Measurements from ENCODE around the gene PLXNA2. TPM values are rescaled to one million over a fixed set of nuclear protein-coding genes. Genes with fewer than 3 reads are reported as not detected.

Gene PLXNA2
- total and polyA plus RNA-seq, 2 of the 8 experiments (the other 6 are each of a cell fraction or from before 2014, with no cell fraction given), result 0.33 to 1.5 TPM

- H3K56ac ChIP-seq (replicated peaks; ENCODE audit: insufficient read length, low read depth, low read length), result no peak overlapping the region
- H3K4me1 ChIP-seq (replicated peaks in 1 of 4; ENCODE audit: control insufficient read depth in 3 of 4, insufficient read depth in 4 of 4, low read length in 3 of 4), result peaks cover 0 to 16% (median 6%) of the 10 kb centered on the region in 4 experiments; a peak in 4 of 7 replicates
- peaks cover 8% of the 10 kb centered on the region; the same call in 1 of the 2 replicates for H3K23me2 ChIP-seq (ENCODE audit: low read depth, low read length)
- H2BK20ac ChIP-seq (ENCODE audit: low read length), result no peak overlapping the region
- H2AK5ac ChIP-seq (ENCODE audit: low read depth, low read length), result no peak overlapping the region
- H3K9me3 ChIP-seq (ENCODE audit: insufficient read depth in 2 of 2, low read depth in 1 of 2, low read length in 1 of 2), result no peaks in the 10 kb centered on the region
- no peaks in the 10 kb centered on the region for H3K27me3 ChIP-seq (replicated peaks in 1 of 4; ENCODE audit: control insufficient read depth in 3 of 4, extremely low read depth in 1 of 4, insufficient read depth in 3 of 4, low read length in 3 of 4)
- no peak overlapping the region for H3K9ac ChIP-seq (replicated peaks in 1 of 4; ENCODE audit: extremely low read depth in 1 of 4, low read depth in 3 of 4, low read length in 3 of 4)
- DNase-seq (ENCODE audit: low read depth in 1 of 2, low spot score in 2 of 2) (no peak), FAIRE-seq (no peak)
- no peaks in the 10 kb centered on the region for H3K36me3 ChIP-seq (ENCODE audit: control insufficient read depth in 2 of 4, insufficient read depth in 4 of 4, low read length in 3 of 4)
- ChIA-PET POLR2A (ENCODE audit: partially characterized antibody) (no interaction called here), CTCF (ENCODE audit: partially characterized antibody) (interaction anchor here (0.9 to 9.6 kb wide), 9 partner anchors 9 to 97 kb away, joined by 3 to 82 read pairs (median 3); no protein-coding TSS in a partner anchor)
- H3K79me1 ChIP-seq (ENCODE audit: low read depth, low read length), result no peaks in the 10 kb centered on the region
- no peak overlapping the region for H3K18ac ChIP-seq (ENCODE audit: extremely low read depth, low read length)
- H4K20me1 ChIP-seq (replicated peaks in 1 of 2; ENCODE audit: control insufficient read depth in 1 of 2, insufficient read depth in 2 of 2, low read length in 2 of 2), result peaks cover 0 to 6% of the 10 kb centered on the region in 2 experiments
- no peak overlapping the region for H3K14ac ChIP-seq (ENCODE audit: insufficient read length)
- H4K91ac ChIP-seq (replicated peaks; ENCODE audit: insufficient read length, low read length), result no peak overlapping the region
- H3K23ac ChIP-seq (ENCODE audit: insufficient read length), result no peak overlapping the region
- H3K27ac ChIP-seq (ENCODE audit: low read depth, low read length), result no peak overlapping the region
- no peaks in the 10 kb centered on the region for H3K79me2 ChIP-seq (ENCODE audit: control insufficient read depth in 1 of 2, insufficient read depth in 2 of 2, low read length in 2 of 2)
- no peak overlapping the region for H2BK15ac ChIP-seq (ENCODE audit: low read length)
- H3K4me2 ChIP-seq (ENCODE audit: insufficient read depth in 1 of 2, low read depth in 2 of 2, low read length in 2 of 2), result no peak overlapping the region
- no peak overlapping the region for H4K5ac ChIP-seq (ENCODE audit: insufficient read length, low read depth, low read length)
- no peak overlapping the region for H2BK12ac ChIP-seq (ENCODE audit: low read depth, low read length)
- no peak overlapping the region for H2BK120ac ChIP-seq (replicated peaks; ENCODE audit: low read depth, low read length)
- H2AFZ ChIP-seq (ENCODE audit: low read length), result no peak overlapping the region
- H3K4ac ChIP-seq (replicated peaks; ENCODE audit: insufficient read length, low read depth, low read length), result no peak overlapping the region
- H2BK5ac ChIP-seq (ENCODE audit: low read depth, low read length), result no peak overlapping the region
- H3K4me3 ChIP-seq (ENCODE audit: extremely low read depth in 1 of 4, insufficient read depth in 2 of 4, low read depth in 3 of 4, low read length in 4 of 4), result no peak overlapping the region
- no peak overlapping the region for H4K8ac ChIP-seq (ENCODE audit: extremely low read depth, insufficient read depth, low read length)
- 79% methylated on average over 4 of the region's 4 CpGs; no CpG with 5 or more reads in 1 of the 2 experiments for WGBS, 2 experiments (ENCODE audit: extremely low coverage in 1 of 2, insufficient coverage in 1 of 2, insufficient read length in 1 of 2, insufficient replicate concordance in 2 of 2, low coverage in 1 of 2, low lambda C conversion rate in 2 of 2, missing lambda C conversion rate in 1 of 2)
- TF ChIP-seq JUND (IDR thresholded peaks at IDR 0.05; ENCODE audit: low read length), result no peak
- no peak for TF ChIP-seq SIRT6 (IDR thresholded peaks at IDR 0.05; ENCODE audit: low read length)
- no peak for TF ChIP-seq TCF12 (IDR thresholded peaks at IDR 0.05; ENCODE audit: low read depth, low read length)
- TF ChIP-seq SP1 (IDR thresholded peaks at IDR 0.05; ENCODE audit: low read depth, low read length), result no peak
- no peak for TF ChIP-seq HDAC2 (IDR thresholded peaks at IDR 0.05; ENCODE audit: borderline replicate concordance in 1 of 2, low read depth in 2 of 2, low read length in 2 of 2)
- no peak for TF ChIP-seq POU5F1 (IDR thresholded peaks at IDR 0.05; ENCODE audit: low read depth, low read length)
- no peak for TF ChIP-seq TAF7 (optimal IDR thresholded peaks at IDR 0.05; ENCODE audit: borderline replicate concordance, low read depth, low read length)
- no peak for TF ChIP-seq SIX5 (IDR thresholded peaks at IDR 0.05; ENCODE audit: low read depth, low read length)
- TF ChIP-seq, protein P1, sequence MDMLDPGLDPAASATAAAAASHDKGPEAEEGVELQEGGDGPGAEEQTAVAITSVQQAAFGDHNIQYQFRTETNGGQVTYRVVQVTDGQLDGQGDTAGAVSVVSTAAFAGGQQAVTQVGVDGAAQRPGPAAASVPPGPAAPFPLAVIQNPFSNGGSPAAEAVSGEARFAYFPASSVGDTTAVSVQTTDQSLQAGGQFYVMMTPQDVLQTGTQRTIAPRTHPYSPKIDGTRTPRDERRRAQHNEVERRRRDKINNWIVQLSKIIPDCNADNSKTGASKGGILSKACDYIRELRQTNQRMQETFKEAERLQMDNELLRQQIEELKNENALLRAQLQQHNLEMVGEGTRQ (IDR thresholded peaks at IDR 0.05; ENCODE audit: low read length), result no peak
- no peak for TF ChIP-seq CTCF (IDR thresholded peaks at IDR 0.05; ENCODE audit: control extremely low read depth in 1 of 3, insufficient read depth in 1 of 3, low read depth in 1 of 3, low read length in 3 of 3)
- TF ChIP-seq KDM5A (IDR thresholded peaks at IDR 0.05; ENCODE audit: low read length), result no peak
These were observed 95.8 kb downstream of the PLXNA2 start for GRCh38 chr1:208148380-208148779.
